ENCODE data around the gene UFD1.

- TF ChIP-seq POLR2AphosphoS5 (IDR thresholded peaks at IDR 0.05) = no peak
- TF ChIP-seq POLR2A (IDR thresholded peaks at IDR 0.05) = no peak
- TF ChIP-seq, protein P1, sequence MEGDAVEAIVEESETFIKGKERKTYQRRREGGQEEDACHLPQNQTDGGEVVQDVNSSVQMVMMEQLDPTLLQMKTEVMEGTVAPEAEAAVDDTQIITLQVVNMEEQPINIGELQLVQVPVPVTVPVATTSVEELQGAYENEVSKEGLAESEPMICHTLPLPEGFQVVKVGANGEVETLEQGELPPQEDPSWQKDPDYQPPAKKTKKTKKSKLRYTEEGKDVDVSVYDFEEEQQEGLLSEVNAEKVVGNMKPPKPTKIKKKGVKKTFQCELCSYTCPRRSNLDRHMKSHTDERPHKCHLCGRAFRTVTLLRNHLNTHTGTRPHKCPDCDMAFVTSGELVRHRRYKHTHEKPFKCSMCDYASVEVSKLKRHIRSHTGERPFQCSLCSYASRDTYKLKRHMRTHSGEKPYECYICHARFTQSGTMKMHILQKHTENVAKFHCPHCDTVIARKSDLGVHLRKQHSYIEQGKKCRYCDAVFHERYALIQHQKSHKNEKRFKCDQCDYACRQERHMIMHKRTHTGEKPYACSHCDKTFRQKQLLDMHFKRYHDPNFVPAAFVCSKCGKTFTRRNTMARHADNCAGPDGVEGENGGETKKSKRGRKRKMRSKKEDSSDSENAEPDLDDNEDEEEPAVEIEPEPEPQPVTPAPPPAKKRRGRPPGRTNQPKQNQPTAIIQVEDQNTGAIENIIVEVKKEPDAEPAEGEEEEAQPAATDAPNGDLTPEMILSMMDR (IDR thresholded peaks at IDR 0.05) = no peak
Measured at GRCh38 chr22:19453718-19454117, 25.3 kb downstream of the UFD1 start.
